Aorta (tissue), 5 donors: ENCODE results near the gene ABI1. TPM values are rescaled to one million over a fixed set of nuclear protein-coding genes. Genes with fewer than 3 reads are reported as not detected.

ENCODE experiments used
- ATAC-seq: fragments of 200-7000 bp; cut with Tn5 transposase; one replicate; pipeline ENCODE4 v1.9.1; 2022; ENCODE audit warnings: moderate library complexity; ENCODE audit not compliant: low FRiP score
- DNase-seq, 2 donors: peaks; one replicate each; pipeline ENCODE4 v3.0.0-alpha.2; 2020
- H3K27ac ChIP-seq, 2 donors: one replicate each; pipeline ENCODE4 v1.5.1; 2013; ENCODE audit warnings: low read length in 2 of 2, mild to moderate bottlenecking in 2 of 2, moderate library complexity in 2 of 2, control low read depth in 1 of 2, inconsistent platforms in 1 of 2, low read depth in 1 of 2
- H3K27me3 ChIP-seq, 2 donors: one replicate each; pipeline ENCODE4 v1.6.1; 2013; ENCODE audit warnings: control low read depth in 1 of 2, low read length in 1 of 2, mild to moderate bottlenecking in 1 of 2, moderate library complexity in 1 of 2; ENCODE audit not compliant: insufficient read depth in 2 of 2, control insufficient read depth in 1 of 2
- H3K36me3 ChIP-seq, 2 donors: one replicate each; pipeline ENCODE4 v1.6.1; 2013; ENCODE audit warnings: control low read depth in 1 of 2, low read length in 1 of 2, mild to moderate bottlenecking in 1 of 2; ENCODE audit not compliant: insufficient read depth in 2 of 2, control insufficient read depth in 1 of 2
- H3K4me1 ChIP-seq, 2 donors: one replicate each; pipeline ENCODE4 v1.6.1; 2013; ENCODE audit warnings: low read length in 2 of 2, control low read depth in 1 of 2, mild to moderate bottlenecking in 1 of 2, moderate library complexity in 1 of 2; ENCODE audit not compliant: insufficient read depth in 2 of 2, control insufficient read depth in 1 of 2
- H3K4me3 ChIP-seq, 2 donors: one replicate each; pipeline ENCODE4 v1.5.1; 2013; ENCODE audit warnings: low read length in 2 of 2, control low read depth in 1 of 2, mild to moderate bottlenecking in 1 of 2
- H3K9me3 ChIP-seq: one replicate; pipeline ENCODE4 v1.6.1; 2013; ENCODE audit warnings: mild to moderate bottlenecking, low read length; ENCODE audit not compliant: control insufficient read depth
- WGBS, 2 donors: extraction: QIAGEN DNeasy Blood & Tissue Kit; methylation state at CpG; one replicate each; pipeline ENCODE4 v1.1.7; 2013; 5-methylcytosine and 5-hydroxymethylcytosine counted together
- intact Hi-C, 2 donors: fragments of 100-400 bp; cut with DNase I; formaldehyde crosslinking; loops; one replicate each; pipeline versions ENCODE4 v1.14.2 to v1.15.0; 2022
- polyA plus RNA-seq, 2 donors: library from polyadenylated mRNA; stranded (reverse); fragments of 200-250 nt; gene quantifications; one replicate each; pipeline ENCODE4 v1.2.3, GENCODE V29; 2013
- total RNA-seq, 2 donors: library from RNA; stranded (reverse); fragmentation: NEBNext Ultra II Directional; extraction: Animal tissue kit (Norgen Biotek cat#: 25700); gene quantifications; one replicate each; pipeline ENCODE4 v1.2.1, GENCODE V29; 2021
- donor health status: healthy with polysubstance abuse.
- donor health status: Bipolar disorder and iron deficiency.
- donor health status: DM: no; HTN: no; CAD: no.
- donor health status: DM: no; HTN: no; CAD: no.
- donor health status: DM: yes; HTN: yes; CAD: no.

ABI1 gene
- total and polyA plus RNA-seq, 4 donors: 20.8 to 60.3 (median 40.9) TPM

- Histone ChIP-seq H3K27ac (no peak overlapping the region), H3K9me3 (no peaks in the 10 kb centered on the region), H3K27me3 (no peaks in the 10 kb centered on the region), H3K36me3 (no peaks in the 10 kb centered on the region), H3K4me1 (no peaks in the 10 kb centered on the region), H3K4me3 (no peak overlapping the region)
- no peak for DNase-seq
- ATAC-seq: no peak
- intact Hi-C loops: no loop called here
- WGBS, 2 donors: 96 to 98% methylated on average over 4 of the region's 4 CpGs
Observed at GRCh38 chr10:26803849-26804248, 56.9 kb downstream of the ABI1 start.

DNA sequence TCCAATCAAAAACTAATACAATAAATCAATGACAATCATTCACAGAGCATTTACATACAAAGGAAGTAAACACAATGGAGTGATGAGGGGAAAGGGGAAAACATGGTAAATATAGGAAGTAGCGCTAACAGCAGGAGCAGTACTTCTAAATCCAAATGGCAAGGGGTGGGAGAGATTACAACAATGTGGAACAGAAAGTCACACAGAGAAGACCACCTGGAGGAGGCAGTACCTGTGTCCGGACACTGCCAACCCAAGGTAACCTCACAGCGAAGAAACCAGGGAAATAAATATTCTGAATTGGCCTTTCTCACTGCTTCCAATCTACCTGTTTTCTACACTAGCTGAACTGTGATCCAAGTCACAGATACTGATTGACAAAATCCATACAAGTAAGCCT, 58.2 kb downstream of the ABI1 start:
- H3K9me3 ChIP-seq: no peaks in the 10 kb centered on the region
- 94 to 98% methylated on average over 3 of the region's 3 CpGs for WGBS, 2 donors
- ATAC-seq (no peak), DNase-seq (no peak)
- no peaks in the 10 kb centered on the region for H3K36me3 ChIP-seq
- H3K27ac ChIP-seq: no peak overlapping the region
- no peaks in the 10 kb centered on the region for H3K27me3 ChIP-seq
- no peaks in the 10 kb centered on the region for H3K4me1 ChIP-seq
- H3K4me3 ChIP-seq: no peak overlapping the region
- intact Hi-C loops: no loop called here

GRCh38 chr10:26801831-26802230, 58.9 kb downstream of the ABI1 start:
- 80 to 84% methylated on average over 3 of the region's 3 CpGs for WGBS, 2 donors
- ATAC-seq (no peak), DNase-seq (no peak)
- Histone ChIP-seq H3K27ac (no peak overlapping the region), H3K9me3 (no peaks in the 10 kb centered on the region), H3K4me3 (no peak overlapping the region), H3K36me3 (no peaks in the 10 kb centered on the region), H3K4me1 (no peaks in the 10 kb centered on the region), H3K27me3 (no peaks in the 10 kb centered on the region)
- intact Hi-C loops: no loop called here

- Histone ChIP-seq H3K4me1 (no peaks in the 10 kb centered on the region), H3K36me3 (no peaks in the 10 kb centered on the region), H3K4me3 (no peak overlapping the region), H3K27ac (no peak overlapping the region), H3K27me3 (no peaks in the 10 kb centered on the region), H3K9me3 (no peaks in the 10 kb centered on the region)
- ATAC-seq (no peak), DNase-seq (no peak)
- 98% methylated on average over 8 of the region's 8 CpGs for WGBS, 2 donors
- intact Hi-C loops: no loop called here
Observed at GRCh38 chr10:26801274-26801673, 59.5 kb downstream of the ABI1 start.

- Histone ChIP-seq H3K9me3 (no peaks in the 10 kb centered on the region), H3K27ac (no peak overlapping the region), H3K4me1 (no peaks in the 10 kb centered on the region), H3K27me3 (no peaks in the 10 kb centered on the region), H3K36me3 (no peaks in the 10 kb centered on the region), H3K4me3 (no peak overlapping the region)
- no peak for ATAC-seq
- intact Hi-C loops: no loop called here
- DNase-seq: no peak
- WGBS, 2 donors: 97% methylated on average over 7 of the region's 7 CpGs
Observed at GRCh38 chr10:26800468-26800867, 60.3 kb downstream of the ABI1 start.

DNA sequence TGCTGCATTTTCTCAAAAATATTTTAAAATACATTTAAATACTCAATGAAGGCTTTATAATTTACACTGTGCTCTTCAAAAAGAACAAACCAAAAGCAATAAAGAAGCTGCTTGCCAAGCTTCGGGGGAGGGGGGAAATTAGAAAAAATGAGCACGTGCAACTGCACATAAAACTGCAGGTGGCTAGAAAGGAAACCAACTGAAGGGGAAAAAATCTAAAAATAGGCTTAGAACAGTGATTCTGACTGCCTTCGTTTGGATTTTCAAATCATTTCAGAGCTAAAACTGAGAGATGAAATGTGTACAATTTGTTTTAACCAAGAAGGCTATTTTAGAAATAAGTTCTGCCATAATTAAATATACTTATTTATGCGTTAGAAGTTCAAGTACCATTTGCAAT, 61.4 kb downstream of the ABI1 start:
- WGBS, 2 donors: 47 to 52% methylated on average over 4 of the region's 4 CpGs
- no peak for DNase-seq
- Histone ChIP-seq H3K27ac (no peak overlapping the region), H3K9me3 (no peaks in the 10 kb centered on the region), H3K4me1 (no peaks in the 10 kb centered on the region), H3K4me3 (no peak overlapping the region), H3K36me3 (no peaks in the 10 kb centered on the region), H3K27me3 (no peaks in the 10 kb centered on the region)
- no peak for ATAC-seq
- intact Hi-C loops: no loop called here

GRCh38 chr10:26798298-26798697, 62.5 kb downstream of the ABI1 start:
- no peak for ATAC-seq
- H3K4me1 ChIP-seq: no peaks in the 10 kb centered on the region
- WGBS, 2 donors: 88 to 97% methylated on average over 5 of the region's 5 CpGs

DNA sequence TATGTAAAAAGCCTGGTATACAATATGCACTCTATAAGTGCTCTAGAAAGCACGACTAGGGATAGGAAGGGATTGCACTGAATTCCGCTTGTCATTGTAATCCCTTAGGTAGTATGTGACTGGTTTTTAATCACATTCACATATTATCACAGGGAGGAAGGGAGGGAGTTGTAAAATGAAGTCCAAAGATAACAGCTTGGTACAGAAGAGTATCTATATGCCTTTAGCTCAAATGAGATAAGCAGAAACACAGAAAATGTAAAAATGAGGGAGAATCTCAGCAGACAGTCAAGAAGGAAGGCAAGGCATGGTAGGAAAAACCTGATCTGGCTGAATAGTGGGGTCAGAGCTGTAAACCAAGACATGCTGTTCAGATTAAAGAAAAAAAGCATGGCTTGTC, 63.4 kb downstream of the ABI1 start:
- peaks cover 0 to 3% of the 10 kb centered on the region in 2 donors for H3K4me1 ChIP-seq
- no peak overlapping the region for H3K27ac ChIP-seq
- H3K36me3 ChIP-seq: no peaks in the 10 kb centered on the region
- intact Hi-C loops: no loop called here
- no peak overlapping the region for H3K4me3 ChIP-seq
- DNase-seq (no peak), ATAC-seq (no peak)
- WGBS, 2 donors: 94 to 97% methylated on average over 2 of the region's 2 CpGs
- H3K27me3 ChIP-seq: no peaks in the 10 kb centered on the region
- H3K9me3 ChIP-seq: no peaks in the 10 kb centered on the region

More at GRCh38 chr10:26798298-26798697, 62.5 kb downstream of the ABI1 start:
- no peaks in the 10 kb centered on the region for H3K9me3 ChIP-seq
- H3K27me3 ChIP-seq: no peaks in the 10 kb centered on the region
- no peak overlapping the region for H3K4me3 ChIP-seq
- intact Hi-C loops: no loop called here
- H3K36me3 ChIP-seq: no peaks in the 10 kb centered on the region
- no peak overlapping the region for H3K27ac ChIP-seq
- DNase-seq: no peak

DNA sequence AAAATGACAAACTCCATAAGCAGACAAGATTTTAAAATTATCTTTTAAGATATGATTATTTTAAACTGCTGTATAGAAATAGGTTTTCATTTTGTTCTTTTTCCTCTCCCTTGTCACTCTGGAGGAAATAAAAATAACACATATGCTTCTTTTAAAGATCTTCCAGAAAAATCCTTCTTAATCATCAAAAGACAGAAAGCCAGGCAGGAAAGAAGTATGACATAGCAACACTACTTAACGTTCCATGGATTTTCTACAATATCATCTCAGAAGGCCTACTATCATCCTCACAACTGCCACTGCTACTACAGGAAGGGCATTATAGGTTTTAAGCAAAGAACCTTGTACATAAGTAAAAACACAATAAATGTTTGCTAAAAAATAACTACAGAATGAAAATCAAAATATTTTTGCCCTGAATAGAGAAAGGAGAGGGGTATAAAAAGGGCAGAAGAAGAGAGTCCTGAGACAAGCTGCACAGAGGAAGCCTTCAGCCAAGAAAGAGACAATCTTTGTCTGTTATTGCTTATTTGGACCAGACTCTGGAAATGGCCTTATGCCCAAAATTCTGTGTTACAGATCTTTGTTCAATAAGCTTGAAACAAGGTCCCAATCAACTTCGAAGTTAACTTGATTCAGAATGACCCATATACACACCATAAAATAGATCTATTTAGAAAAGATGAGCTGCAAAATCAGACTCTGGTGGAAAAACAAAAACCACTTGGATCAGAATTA, 67.8 kb downstream of the ABI1 start:
- Histone ChIP-seq H3K27ac (no peak overlapping the region), H3K4me1 (peaks cover 0 to 3% of the 10 kb centered on the region in 2 donors), H3K36me3 (no peaks in the 10 kb centered on the region), H3K4me3 (no peak overlapping the region), H3K27me3 (no peaks in the 10 kb centered on the region), H3K9me3 (no peaks in the 10 kb centered on the region)
- WGBS, 2 donors: 42 to 49% methylated on average over 2 of the region's 2 CpGs
- intact Hi-C loops: no loop called here
- DNase-seq (no peak), ATAC-seq (no peak)
